Measurements from ENCODE around the gene CCR3. TPM values are rescaled to one million over a fixed set of nuclear protein-coding genes. Genes with fewer than 3 reads are reported as not detected.

Gene CCR3
- total RNA-seq, 1 donor from 2014 or later: not detected

DNA sequence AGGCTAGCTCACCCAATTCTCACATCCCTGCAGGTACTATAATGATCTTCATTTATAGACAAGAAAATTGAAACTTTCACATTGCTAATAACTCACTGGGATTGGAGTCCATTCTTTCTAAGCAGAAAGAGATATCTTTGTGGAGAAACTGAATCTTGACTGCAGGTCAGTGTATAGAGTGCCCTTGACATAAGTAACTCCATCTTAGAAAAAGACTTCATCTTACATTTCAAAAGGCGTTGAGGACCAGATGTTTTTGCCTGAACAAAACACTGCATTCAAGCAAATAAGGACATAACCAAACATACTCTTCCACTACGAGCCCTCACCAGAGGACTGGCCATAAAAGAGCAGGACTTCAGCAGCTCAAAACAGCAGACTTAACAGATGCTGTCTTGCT, 6.8 kb upstream of the CCR3 start:
- H3K4me3 Mint-ChIP-seq: no peak overlapping the region
- peaks cover 31% of the 10 kb centered on the region for H3K27me3 Mint-ChIP-seq (ENCODE audit: low read depth)
- TF ChIP-seq, protein P1, sequence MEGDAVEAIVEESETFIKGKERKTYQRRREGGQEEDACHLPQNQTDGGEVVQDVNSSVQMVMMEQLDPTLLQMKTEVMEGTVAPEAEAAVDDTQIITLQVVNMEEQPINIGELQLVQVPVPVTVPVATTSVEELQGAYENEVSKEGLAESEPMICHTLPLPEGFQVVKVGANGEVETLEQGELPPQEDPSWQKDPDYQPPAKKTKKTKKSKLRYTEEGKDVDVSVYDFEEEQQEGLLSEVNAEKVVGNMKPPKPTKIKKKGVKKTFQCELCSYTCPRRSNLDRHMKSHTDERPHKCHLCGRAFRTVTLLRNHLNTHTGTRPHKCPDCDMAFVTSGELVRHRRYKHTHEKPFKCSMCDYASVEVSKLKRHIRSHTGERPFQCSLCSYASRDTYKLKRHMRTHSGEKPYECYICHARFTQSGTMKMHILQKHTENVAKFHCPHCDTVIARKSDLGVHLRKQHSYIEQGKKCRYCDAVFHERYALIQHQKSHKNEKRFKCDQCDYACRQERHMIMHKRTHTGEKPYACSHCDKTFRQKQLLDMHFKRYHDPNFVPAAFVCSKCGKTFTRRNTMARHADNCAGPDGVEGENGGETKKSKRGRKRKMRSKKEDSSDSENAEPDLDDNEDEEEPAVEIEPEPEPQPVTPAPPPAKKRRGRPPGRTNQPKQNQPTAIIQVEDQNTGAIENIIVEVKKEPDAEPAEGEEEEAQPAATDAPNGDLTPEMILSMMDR (conservative IDR thresholded peaks at IDR 0.05): no peak
- H3K36me3 Mint-ChIP-seq (ENCODE audit: low read depth): no peaks in the 10 kb centered on the region
- no peak overlapping the region for H3K27ac Mint-ChIP-seq (ENCODE audit: unreplicated experiment)
- DNase-seq (ENCODE audit: low read depth, low spot score): no peak
- H3K4me1 Mint-ChIP-seq: no peaks in the 10 kb centered on the region
- no peaks in the 10 kb centered on the region for H3K9me3 Mint-ChIP-seq

DNA sequence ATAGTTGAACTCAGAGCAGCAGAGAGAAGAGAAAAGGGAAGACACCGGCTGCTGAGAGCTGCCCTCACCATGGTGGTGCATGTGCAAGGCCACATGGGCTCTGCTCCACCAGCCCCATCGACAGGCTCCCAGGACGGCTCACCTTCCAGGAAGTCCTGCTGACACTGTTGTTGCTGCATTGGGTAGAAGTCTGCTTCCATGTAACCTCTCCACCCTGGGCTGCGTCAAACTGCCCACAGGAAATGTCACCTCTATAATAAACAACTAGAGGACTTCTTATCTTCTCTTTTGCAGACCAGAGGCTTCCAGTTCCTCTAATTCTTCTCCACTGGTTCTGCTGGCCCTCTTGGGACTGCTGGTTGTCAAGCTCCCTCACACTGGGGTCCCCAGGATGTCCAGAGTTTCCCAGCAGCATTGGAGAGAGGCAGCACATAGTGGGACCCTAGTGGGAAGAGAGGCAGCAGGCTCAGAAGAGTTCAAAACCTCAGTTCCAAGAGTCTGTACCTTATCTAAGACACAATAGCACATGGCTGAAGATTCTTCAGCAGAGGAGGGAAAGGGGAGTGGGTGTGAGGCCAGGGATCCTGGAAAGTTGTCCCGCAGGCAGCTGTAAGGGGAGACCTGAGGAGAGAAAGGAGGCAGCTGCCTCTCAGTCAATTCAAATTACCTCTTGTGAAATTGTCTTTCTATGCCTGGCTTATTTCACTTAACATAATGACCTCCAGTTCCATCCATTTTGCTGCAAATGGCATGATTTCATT, 5.8 kb upstream of the CCR3 start:
- no peak overlapping the region for H3K27ac Mint-ChIP-seq (ENCODE audit: unreplicated experiment)
- H3K36me3 Mint-ChIP-seq (ENCODE audit: low read depth): no peaks in the 10 kb centered on the region
- TF ChIP-seq, protein P1 (conservative IDR thresholded peaks at IDR 0.05): no peak

DNA sequence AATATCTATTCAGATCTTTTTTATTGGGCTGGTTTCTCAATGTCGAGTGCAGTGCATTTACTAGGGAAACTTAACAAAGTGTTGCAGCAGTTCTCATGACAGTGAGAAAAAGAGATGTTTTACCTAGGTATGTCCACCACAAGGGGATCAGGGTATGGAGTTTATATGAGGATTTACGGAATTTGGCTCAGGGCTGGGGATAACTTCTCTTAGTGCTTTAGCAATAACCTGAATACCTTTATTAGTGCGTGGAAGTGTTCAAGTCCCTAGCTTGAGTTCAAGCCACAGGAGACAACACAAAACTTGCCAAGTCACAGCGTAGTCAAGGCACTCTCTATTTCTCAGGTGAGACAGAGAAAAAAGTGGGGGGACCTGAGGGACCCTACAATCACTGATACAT, 3.9 kb upstream of the CCR3 start:
- Mint-ChIP-seq H3K4me3 (no peak overlapping the region), H3K9me3 (no peaks in the 10 kb centered on the region), H3K27me3 (ENCODE audit: low read depth) (peaks cover 40% of the 10 kb centered on the region), H3K36me3 (ENCODE audit: low read depth) (no peaks in the 10 kb centered on the region), H3K27ac (ENCODE audit: unreplicated experiment) (no peak overlapping the region), H3K4me1 (no peaks in the 10 kb centered on the region)
- TF ChIP-seq, protein P1 (conservative IDR thresholded peaks at IDR 0.05): no peak
- DNase-seq (ENCODE audit: low read depth, low spot score): no peak

More for the DNA sequence above, 5.8 kb upstream of the CCR3 start:
- Mint-ChIP-seq H3K4me3 (no peak overlapping the region), H3K27me3 (ENCODE audit: low read depth) (peaks cover 37% of the 10 kb centered on the region), H3K4me1 (no peaks in the 10 kb centered on the region), H3K9me3 (no peaks in the 10 kb centered on the region)
- no peak for DNase-seq (ENCODE audit: low read depth, low spot score)

DNA sequence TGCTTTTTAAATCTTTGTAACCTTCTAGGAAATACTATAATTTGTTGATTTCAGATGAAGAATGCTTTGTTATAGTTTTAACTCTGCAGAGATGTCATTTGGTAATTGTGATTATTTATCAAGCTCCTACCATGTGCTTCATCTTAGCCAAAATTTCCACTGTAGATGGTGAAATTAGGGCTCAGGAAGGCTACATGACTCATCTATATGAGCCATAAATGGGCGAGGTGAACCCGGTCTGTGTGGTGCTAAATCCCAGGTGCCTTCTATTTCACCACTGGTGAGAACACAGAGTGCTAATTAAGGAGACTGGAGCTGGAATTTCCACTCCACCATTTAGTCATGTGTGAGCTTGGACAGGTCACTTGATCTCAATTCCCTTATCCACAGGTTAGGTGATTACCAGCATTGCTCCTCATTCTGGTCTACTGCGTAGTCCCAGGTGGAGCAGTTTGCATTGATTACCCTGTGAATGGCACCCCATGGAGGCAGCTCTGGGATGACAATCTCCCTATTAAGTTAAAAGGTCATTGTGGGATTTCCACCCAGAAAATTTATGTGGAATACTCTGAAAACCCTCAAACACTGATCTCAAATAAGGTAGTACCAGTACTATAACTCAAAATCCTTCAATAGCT, 2.8 kb upstream of the CCR3 start:
- no peak for DNase-seq (ENCODE audit: low read depth, low spot score)
- H3K27ac Mint-ChIP-seq (ENCODE audit: unreplicated experiment): no peak overlapping the region
- H3K9me3 Mint-ChIP-seq: no peaks in the 10 kb centered on the region
- H3K36me3 Mint-ChIP-seq (ENCODE audit: low read depth): no peaks in the 10 kb centered on the region
- H3K4me3 Mint-ChIP-seq: no peak overlapping the region
- peaks cover 40% of the 10 kb centered on the region for H3K27me3 Mint-ChIP-seq (ENCODE audit: low read depth)
- H3K4me1 Mint-ChIP-seq: no peaks in the 10 kb centered on the region
- TF ChIP-seq, protein P1 (conservative IDR thresholded peaks at IDR 0.05): no peak

DNA sequence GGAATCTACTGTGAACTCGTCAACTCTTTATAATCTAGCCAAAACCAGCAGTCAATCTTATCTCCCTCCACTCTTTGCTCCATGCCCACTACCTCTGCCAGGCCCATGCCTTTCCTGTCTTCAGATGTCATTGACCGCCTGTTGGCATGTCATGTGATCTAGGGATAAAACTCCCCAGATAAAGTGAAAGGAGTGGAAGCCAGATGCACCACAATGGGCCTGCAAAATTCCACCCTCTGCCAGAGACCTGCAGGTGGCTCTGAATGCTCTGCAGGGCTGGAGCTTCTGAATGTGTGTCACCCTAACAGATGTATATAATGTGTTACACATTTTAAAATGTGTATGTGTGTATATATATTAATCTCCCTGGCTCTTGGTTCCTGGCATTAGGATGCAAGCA, 2.3 kb upstream of the CCR3 start:
- H3K36me3 Mint-ChIP-seq (ENCODE audit: low read depth): no peaks in the 10 kb centered on the region
- H3K27me3 Mint-ChIP-seq (ENCODE audit: low read depth): peaks cover 40% of the 10 kb centered on the region
- H3K4me3 Mint-ChIP-seq: no peak overlapping the region
- no peak overlapping the region for H3K27ac Mint-ChIP-seq (ENCODE audit: unreplicated experiment)
- H3K4me1 Mint-ChIP-seq: no peaks in the 10 kb centered on the region
- no peaks in the 10 kb centered on the region for H3K9me3 Mint-ChIP-seq
- TF ChIP-seq, protein P1 (conservative IDR thresholded peaks at IDR 0.05): no peak
- DNase-seq (ENCODE audit: low read depth, low spot score): no peak
